Activated T-cell treated with anti-CD3 and anti-CD28 coated beads, Interleukin-2, amount 50 U/mL, for 72 hours (primary cell): ENCODE measurements around the gene CLPTM1. TPM values are rescaled to one million over a fixed set of nuclear protein-coding genes. Genes with fewer than 3 reads are reported as not detected.

Experiments
- ATAC-seq, 2 donors: fragments of 150-1000 bp; cut with Tn5 transposase; replicated peaks in 1 of 2; 2 replicates each; pipeline ENCODE4 v1.10.0; 2021; ENCODE audit warnings: moderate library complexity in 2 of 2, mild to moderate bottlenecking in 1 of 2
- DNase-seq, 2 donors: peaks; one replicate each; pipeline ENCODE4 v3.0.0; 2021 to 2022; ENCODE audit warnings: mixed read lengths in 1 of 2
- H3K27ac Mint-ChIP-seq: one replicate; pipeline ENCODE4 v1.8.0; 2022; ENCODE audit warnings: mild to moderate bottlenecking, moderate library complexity, mixed read lengths
- H3K27me3 Mint-ChIP-seq: one replicate; pipeline ENCODE4 v1.8.0; 2022; ENCODE audit warnings: low read depth, mixed read lengths
- H3K36me3 Mint-ChIP-seq, 2 donors: one replicate each; pipeline ENCODE4 v1.8.0; 2022; ENCODE audit warnings: mixed read lengths in 2 of 2, mild to moderate bottlenecking in 1 of 2; ENCODE audit not compliant: insufficient read depth in 2 of 2
- H3K4me1 Mint-ChIP-seq: one replicate; pipeline ENCODE4 v1.8.0; 2022; ENCODE audit warnings: low read depth, mixed read lengths
- H3K4me3 Mint-ChIP-seq, 2 donors: one replicate each; pipeline ENCODE4 v1.8.0; 2022; ENCODE audit warnings: mild to moderate bottlenecking in 2 of 2, mixed read lengths in 2 of 2, moderate library complexity in 2 of 2
- H3K9me3 Mint-ChIP-seq, 2 donors: one replicate each; pipeline ENCODE4 v1.8.0; 2022; ENCODE audit warnings: mixed read lengths in 2 of 2
- total RNA-seq, 2 donors: library from RNA; stranded (reverse); gene quantifications; one replicate each; pipeline ENCODE4 v1.2.3, GENCODE V29; 2022

CLPTM1 gene
- total RNA-seq, 2 donors from 2014 or later = 44.7 to 50.0 TPM

GRCh38 chr19:45040059-45040771 lies 85.0 kb downstream of the CLPTM1 start:
- ATAC-seq (no peak), DNase-seq (no peak)
- Mint-ChIP-seq H3K27me3 (no peaks in the 10 kb centered on the region), H3K36me3 (peaks cover 20 to 31% of the 10 kb centered on the region in 2 donors), H3K4me3 (peak overlapping the region; percentile 93 to 99), H3K27ac (peak overlapping the region; percentile 87), H3K9me3 (no peaks in the 10 kb centered on the region), H3K4me1 (peaks cover 44% of the 10 kb centered on the region)

DNA sequence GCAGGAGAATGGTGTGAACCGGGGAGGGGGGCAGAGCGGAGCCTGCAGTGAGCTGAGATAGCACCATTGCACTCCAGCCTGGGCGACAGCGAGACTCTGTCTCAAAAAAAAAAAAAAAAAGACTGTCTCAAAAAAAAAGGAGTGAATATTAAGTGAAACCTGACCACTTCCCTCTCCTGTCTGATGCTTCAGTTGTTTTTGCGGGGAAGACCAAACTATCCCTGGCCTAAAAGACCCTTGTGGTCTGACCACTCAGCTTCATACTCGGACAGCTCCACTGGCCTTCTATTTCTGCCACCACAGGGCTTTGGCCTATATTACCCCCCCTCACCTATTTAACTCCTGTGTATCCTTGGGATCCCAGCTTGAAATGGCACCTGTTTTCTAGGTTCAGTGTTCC lies 85.9 kb downstream of the CLPTM1 start:
- Mint-ChIP-seq H3K4me3 (peak overlapping the region; percentile 48 to 60), H3K27me3 (no peaks in the 10 kb centered on the region), H3K27ac (peak overlapping the region; percentile 68), H3K9me3 (no peaks in the 10 kb centered on the region), H3K4me1 (peaks cover 53% of the 10 kb centered on the region), H3K36me3 (peaks cover 17 to 31% of the 10 kb centered on the region in 2 donors)
- DNase-seq = no peak
- no peak for ATAC-seq

Other genes with a start within 250 kb of the CLPTM1 start
- gene BCL3, start 206.7 kb upstream of the CLPTM1 start, total RNA-seq = 100 to 1,000 TPM; 192 to 208 TPM
- not detected for gene CBLC, start 177.5 kb upstream of the CLPTM1 start, total RNA-seq
- under 1 TPM in 1 of 2 donors, not detected in 1; 0.21 TPM for gene BCAM, start 146.3 kb upstream of the CLPTM1 start, total RNA-seq
- gene NECTIN2, start 109.1 kb upstream of the CLPTM1 start, total RNA-seq = 1 to 10 TPM; 2.8 to 3.3 TPM
- 10 to 100 TPM; 53.0 to 65.1 TPM for gene TOMM40, start 64.1 kb upstream of the CLPTM1 start, total RNA-seq
- 1 to 10 TPM; 2.1 TPM for gene APOE, start 49.6 kb upstream of the CLPTM1 start, total RNA-seq
- gene APOC1, start 40.8 kb upstream of the CLPTM1 start, total RNA-seq = not detected
- not detected for gene APOC4, start 13.1 kb upstream of the CLPTM1 start, total RNA-seq
- not detected for gene APOC2, start 9.3 kb upstream of the CLPTM1 start, total RNA-seq
- 100 to 1,000 TPM; 142 to 145 TPM for gene RELB, start 46.1 kb downstream of the CLPTM1 start, total RNA-seq
- gene CLASRP, start 83.7 kb downstream of the CLPTM1 start, total RNA-seq = 100 to 1,000 TPM; 110 to 138 TPM
- gene ZNF296, start 121.1 kb downstream of the CLPTM1 start, total RNA-seq = 1 to 10 TPM; 5.1 to 5.2 TPM
- 10 to 100 TPM; 26.4 to 28.1 TPM for gene GEMIN7, start 123.9 kb downstream of the CLPTM1 start, total RNA-seq
- gene PPP1R37, start 137.8 kb downstream of the CLPTM1 start, total RNA-seq = 10 to 100 TPM; 11.8 to 17.3 TPM
- under 1 TPM; 0.70 to 0.72 TPM for gene NKPD1, start 205.6 kb downstream of the CLPTM1 start, total RNA-seq
- gene TRAPPC6A, start 222.9 kb downstream of the CLPTM1 start, total RNA-seq = 10 to 100 TPM; 48.5 to 58.5 TPM
- gene BLOC1S3, start 223.4 kb downstream of the CLPTM1 start, total RNA-seq = 10 to 100 TPM; 16.7 to 17.7 TPM